GM12865 (cell line): ENCODE data around the gene SIGLEC9.
"Not testable (repeated sequence)": the region's sequence is repeated elsewhere in the genome, so short reads cannot be mapped to it uniquely, and the experiment has no call there.

ENCODE experiments used
- DNase-seq: peaks from one replicate; pipeline ENCODE4 v3.0.0; 2010; ENCODE audit warnings: low read depth
- H3K4me3 ChIP-seq: 2 replicates; pipeline ENCODE4 v1.5.1; 2011; ENCODE audit warnings: mild to moderate bottlenecking, low read depth, low read length, control low read depth
- TF ChIP-seq, protein P1 (sequence below): IDR thresholded peaks from 2 replicates; pipeline ENCODE4 v1.5.1; 2011; ENCODE audit warnings: low read length, control low read depth, low read depth, inconsistent platforms; ENCODE audit not compliant: insufficient read depth; ENCODE audit errors: missing control alignments

SIGLEC9 gene

DNA sequence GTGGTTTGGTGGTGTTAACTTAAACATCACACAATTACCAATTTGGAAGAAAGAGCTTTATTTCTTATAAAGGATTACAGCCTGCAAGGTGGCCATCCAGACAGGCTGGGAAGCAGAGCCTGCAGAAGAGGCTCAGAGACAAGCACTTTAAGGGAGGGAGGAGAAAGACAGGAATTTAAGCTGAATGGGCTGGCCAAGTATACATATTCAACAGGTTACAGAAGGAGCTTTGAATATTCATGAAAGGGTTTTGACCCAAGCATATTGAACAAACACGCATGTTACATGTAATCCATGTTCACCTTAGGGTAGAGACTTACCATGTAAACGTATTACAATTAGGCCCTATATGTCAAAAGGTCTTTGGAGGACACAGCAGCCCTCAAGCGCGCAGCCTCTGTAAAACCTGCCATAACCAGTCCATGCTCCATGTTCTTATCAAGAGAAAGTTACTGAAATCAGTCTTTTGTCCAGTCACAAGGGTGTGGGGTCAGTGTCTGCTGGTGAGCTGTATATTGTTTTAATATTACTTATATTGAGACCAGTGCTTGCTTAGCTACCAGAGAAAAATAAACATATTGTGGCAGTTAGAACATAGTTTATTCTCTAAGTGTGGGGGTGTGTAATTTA, 37.3 kb downstream of the SIGLEC9 start:
- H3K4me3 ChIP-seq = no peak overlapping the region
- DNase-seq = no peak
- TF ChIP-seq, protein P1, sequence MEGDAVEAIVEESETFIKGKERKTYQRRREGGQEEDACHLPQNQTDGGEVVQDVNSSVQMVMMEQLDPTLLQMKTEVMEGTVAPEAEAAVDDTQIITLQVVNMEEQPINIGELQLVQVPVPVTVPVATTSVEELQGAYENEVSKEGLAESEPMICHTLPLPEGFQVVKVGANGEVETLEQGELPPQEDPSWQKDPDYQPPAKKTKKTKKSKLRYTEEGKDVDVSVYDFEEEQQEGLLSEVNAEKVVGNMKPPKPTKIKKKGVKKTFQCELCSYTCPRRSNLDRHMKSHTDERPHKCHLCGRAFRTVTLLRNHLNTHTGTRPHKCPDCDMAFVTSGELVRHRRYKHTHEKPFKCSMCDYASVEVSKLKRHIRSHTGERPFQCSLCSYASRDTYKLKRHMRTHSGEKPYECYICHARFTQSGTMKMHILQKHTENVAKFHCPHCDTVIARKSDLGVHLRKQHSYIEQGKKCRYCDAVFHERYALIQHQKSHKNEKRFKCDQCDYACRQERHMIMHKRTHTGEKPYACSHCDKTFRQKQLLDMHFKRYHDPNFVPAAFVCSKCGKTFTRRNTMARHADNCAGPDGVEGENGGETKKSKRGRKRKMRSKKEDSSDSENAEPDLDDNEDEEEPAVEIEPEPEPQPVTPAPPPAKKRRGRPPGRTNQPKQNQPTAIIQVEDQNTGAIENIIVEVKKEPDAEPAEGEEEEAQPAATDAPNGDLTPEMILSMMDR = no peak

DNA sequence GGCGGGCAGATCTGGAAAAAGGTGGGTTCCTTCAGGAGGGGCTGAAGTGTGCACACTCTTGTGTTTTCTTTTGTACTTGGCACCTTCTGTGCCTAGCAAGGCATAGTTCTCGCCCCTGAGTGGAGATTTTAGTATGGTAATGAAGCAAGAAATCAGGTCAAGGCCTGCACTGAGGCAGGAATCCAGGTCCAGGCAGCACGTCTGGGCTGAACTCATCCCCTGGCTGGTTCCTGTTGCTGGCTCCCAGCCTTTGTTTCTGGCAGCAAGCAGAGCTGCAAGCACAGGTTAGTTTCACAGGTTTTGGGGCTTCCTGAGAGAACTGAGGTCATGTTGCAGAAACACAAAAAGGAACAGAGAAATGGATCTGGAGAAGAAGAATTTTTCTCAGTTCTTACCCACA, 38.6 kb downstream of the SIGLEC9 start:
- TF ChIP-seq, protein P1 = no peak
- no peak overlapping the region for H3K4me3 ChIP-seq
- DNase-seq = peak; percentile 40

DNA sequence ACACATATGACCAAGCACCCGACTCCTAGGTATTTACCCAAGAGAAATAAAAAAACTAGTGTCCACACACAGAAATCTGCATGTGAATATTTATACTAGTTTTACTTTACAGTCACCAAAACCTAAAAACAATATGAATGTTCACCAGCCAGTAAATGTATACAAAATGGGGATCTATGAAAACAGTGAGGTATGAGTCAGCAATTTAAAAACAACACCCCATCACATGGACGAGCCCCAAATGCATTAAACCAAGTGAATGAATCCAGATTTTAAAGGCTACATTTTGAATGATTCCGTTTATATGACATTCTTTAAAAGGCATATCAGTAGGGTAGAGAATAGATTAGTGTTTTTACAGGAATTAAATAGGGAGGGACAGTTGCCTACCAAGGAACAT, 39.5 kb downstream of the SIGLEC9 start:
- H3K4me3 ChIP-seq = no peak overlapping the region
- no peak for DNase-seq
- TF ChIP-seq, protein P1 = no peak

DNA sequence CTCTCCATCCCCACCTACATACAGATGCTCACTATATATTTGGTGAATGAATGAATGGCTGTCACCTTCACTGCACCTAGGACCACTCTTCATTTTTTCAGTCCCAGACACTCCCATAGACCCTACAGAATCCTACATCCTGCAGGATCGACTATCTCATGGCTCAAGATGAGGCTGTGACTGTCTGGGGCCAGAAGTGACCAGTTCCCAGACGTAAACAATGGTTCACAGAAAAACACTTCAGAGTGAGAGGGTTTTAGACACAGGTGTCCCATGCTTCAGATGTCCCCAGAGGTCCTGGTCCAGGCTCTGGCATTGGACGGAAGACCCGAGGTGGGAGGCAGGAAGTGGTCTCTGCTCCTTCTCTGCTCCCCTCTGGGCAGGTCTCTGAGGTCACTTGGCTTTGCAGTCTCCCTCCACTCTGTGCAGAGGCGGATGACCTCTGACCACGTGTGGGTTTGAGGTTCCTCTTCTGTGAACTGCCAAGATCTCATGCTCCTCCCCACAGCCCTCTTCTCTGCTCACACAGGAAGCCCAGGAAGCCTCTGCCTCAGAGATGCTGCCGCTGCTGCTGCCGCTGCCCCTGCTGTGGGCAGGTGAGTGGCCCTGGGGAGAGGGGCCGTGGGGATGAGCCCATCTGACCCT, 42.3 kb downstream of the SIGLEC9 start:
- TF ChIP-seq, protein P1 = no peak
- peak overlapping the region; percentile 11; the same call in 1 of the 2 replicates for H3K4me3 ChIP-seq

DNA sequence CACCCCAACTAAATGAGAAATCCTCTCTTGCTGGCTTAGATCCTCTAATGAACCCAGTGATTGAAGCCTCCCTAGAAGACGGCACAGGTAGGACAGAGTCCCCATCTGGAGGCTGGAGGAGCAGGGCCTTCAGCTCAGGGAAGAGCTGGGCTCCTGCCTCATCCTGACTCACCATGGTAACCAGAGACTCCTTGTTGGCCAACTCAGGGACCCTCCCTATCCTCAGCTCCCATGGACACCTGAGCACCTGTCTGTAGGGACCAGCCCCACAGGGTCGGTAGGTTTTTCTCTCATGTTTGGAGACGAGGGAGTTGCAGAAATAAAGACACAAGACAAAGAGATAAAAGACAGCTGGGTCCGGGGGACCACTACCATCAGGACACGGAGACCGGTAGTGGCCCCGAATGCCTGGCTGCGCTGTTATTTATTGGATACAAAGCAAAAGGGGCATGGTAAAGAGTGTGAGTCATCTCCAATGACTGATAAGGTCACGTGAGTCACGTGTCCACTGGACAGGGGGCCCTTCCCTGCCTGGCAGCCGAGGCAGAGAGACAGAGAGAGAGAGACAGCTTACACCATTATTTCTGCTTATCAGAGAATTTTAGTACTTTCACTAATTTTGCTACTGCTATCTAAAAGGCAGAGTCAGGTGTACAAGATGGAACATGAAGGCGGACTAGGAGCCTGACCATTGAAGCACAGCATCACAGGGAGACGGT, 44.0 kb downstream of the SIGLEC9 start:
- TF ChIP-seq, protein P1 = no peak
- DNase-seq = no peak
- no peak overlapping the region for H3K4me3 ChIP-seq

More for the DNA sequence above, 42.3 kb downstream of the SIGLEC9 start:
- peak; percentile 71 for DNase-seq

DNA sequence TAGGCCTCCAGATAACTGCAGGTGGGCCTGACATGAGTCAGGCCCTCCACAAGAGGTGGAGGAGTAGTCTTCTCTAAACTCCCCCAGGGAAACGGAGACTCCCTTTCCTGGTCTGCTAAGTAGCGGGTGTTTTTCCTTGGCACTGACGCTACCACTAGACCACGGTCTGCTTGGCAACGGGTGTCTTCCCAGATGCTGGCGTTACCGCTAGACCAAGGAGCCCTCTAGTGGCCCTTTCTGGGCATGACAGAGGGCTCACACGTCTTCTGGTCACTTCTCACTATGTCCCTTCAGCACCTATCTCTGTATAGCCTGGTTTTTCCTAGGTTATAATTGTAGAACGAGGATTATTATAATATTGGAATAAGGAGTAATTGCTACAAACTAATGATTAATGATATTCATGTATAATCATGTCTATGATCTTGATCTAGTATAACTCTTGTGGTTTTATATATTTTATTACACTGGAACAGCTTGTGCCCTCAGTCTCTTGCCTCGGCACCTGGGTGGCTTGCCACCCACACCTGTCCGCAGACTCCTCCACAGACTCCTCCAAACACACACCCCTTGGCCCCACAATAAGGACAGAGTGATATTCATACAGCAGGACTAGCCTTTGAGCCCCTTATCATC, 44.7 kb downstream of the SIGLEC9 start:
- TF ChIP-seq, protein P1 = peak; percentile 75
- peak; percentile 67 for DNase-seq
- not testable (repeated sequence) for H3K4me3 ChIP-seq
